ENCODE data around the gene PKD1. TPM values are rescaled to one million over a fixed set of nuclear protein-coding genes. Genes with fewer than 3 reads are reported as not detected.

PKD1 gene
- total RNA-seq, 1 donor from 2014 or later = 183 TPM

DNA sequence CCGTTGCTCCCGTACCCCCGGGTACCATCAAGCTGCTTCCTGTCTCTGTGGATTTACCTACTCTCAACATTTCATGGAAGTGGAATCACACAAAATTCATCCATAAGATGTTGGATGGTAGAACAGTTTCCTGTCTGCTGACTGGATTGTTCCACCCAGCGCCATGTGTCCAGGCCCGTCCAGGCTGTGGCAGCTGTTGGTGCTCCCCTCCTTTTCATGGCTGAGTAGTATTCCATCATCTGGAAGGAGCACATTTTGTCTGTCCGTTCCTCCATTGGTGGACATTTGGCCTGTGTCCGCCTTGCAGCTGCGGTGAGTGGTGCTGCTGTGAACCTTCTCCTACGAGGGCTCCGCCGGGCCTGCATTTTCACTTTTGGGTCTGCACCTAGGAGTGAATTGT is 69.6 kb downstream of the PKD1 start:
- Mint-ChIP-seq H3K9me3 (no peaks in the 10 kb centered on the region), H3K36me3 (peaks cover 26% of the 10 kb centered on the region), H3K4me3 (no peak overlapping the region), H3K4me1 (no peaks in the 10 kb centered on the region), H3K27ac (no peak overlapping the region), H3K27me3 (ENCODE audit: low read depth) (no peaks in the 10 kb centered on the region)
- TF ChIP-seq, protein P1, sequence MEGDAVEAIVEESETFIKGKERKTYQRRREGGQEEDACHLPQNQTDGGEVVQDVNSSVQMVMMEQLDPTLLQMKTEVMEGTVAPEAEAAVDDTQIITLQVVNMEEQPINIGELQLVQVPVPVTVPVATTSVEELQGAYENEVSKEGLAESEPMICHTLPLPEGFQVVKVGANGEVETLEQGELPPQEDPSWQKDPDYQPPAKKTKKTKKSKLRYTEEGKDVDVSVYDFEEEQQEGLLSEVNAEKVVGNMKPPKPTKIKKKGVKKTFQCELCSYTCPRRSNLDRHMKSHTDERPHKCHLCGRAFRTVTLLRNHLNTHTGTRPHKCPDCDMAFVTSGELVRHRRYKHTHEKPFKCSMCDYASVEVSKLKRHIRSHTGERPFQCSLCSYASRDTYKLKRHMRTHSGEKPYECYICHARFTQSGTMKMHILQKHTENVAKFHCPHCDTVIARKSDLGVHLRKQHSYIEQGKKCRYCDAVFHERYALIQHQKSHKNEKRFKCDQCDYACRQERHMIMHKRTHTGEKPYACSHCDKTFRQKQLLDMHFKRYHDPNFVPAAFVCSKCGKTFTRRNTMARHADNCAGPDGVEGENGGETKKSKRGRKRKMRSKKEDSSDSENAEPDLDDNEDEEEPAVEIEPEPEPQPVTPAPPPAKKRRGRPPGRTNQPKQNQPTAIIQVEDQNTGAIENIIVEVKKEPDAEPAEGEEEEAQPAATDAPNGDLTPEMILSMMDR (IDR thresholded peaks at IDR 0.05; ENCODE audit: unreplicated experiment) = no peak
- no peak for DNase-seq (ENCODE audit: low spot score in 2 of 2, unreplicated experiment in 2 of 2)

GRCh38 chr16:2064368-2064945 is 71.2 kb downstream of the PKD1 start:
- Mint-ChIP-seq H3K27ac (no peak overlapping the region), H3K27me3 (ENCODE audit: low read depth) (no peaks in the 10 kb centered on the region)
- DNase-seq (ENCODE audit: low spot score in 2 of 2, unreplicated experiment in 2 of 2) = no peak

DNA sequence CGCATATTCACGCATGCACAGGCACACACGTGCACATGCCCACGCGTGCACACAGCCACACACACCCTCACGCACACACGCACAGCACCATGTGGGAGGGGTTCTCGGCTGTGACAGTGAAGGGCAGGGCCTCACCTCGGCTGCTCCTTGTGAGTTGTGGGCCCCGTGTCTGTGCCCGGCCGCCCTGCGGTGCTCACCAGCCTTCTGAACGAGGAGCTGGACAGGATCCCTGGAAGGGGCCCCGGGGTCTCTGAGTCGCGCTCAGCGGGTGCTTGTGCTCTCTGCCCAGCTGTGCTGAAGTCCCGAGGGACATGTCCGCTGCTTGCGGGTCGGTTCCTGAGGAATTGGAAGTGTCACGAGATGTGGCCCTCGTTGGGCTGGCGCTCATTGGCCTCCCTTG is 71.8 kb downstream of the PKD1 start:
- Mint-ChIP-seq H3K4me3 (no peak overlapping the region), H3K36me3 (peaks cover 19% of the 10 kb centered on the region), H3K27me3 (ENCODE audit: low read depth) (no peaks in the 10 kb centered on the region), H3K27ac (no peak overlapping the region), H3K4me1 (no peaks in the 10 kb centered on the region), H3K9me3 (no peaks in the 10 kb centered on the region)
- TF ChIP-seq, protein P1 (IDR thresholded peaks at IDR 0.05; ENCODE audit: unreplicated experiment) = no peak
- no peak for DNase-seq (ENCODE audit: low spot score in 2 of 2, unreplicated experiment in 2 of 2)

More at GRCh38 chr16:2064368-2064945, 71.2 kb downstream of the PKD1 start:
- TF ChIP-seq, protein P1 (IDR thresholded peaks at IDR 0.05; ENCODE audit: unreplicated experiment) = no peak
- Mint-ChIP-seq H3K9me3 (no peaks in the 10 kb centered on the region), H3K36me3 (peaks cover 21% of the 10 kb centered on the region), H3K4me1 (no peaks in the 10 kb centered on the region), H3K4me3 (no peak overlapping the region)

GRCh38 chr16:2062801-2063200 is 72.9 kb downstream of the PKD1 start:
- Mint-ChIP-seq H3K9me3 (no peaks in the 10 kb centered on the region), H3K4me3 (no peak overlapping the region), H3K27ac (no peak overlapping the region), H3K36me3 (peaks cover 14% of the 10 kb centered on the region), H3K27me3 (ENCODE audit: low read depth) (no peaks in the 10 kb centered on the region), H3K4me1 (no peaks in the 10 kb centered on the region)
- TF ChIP-seq, protein P1 (IDR thresholded peaks at IDR 0.05; ENCODE audit: unreplicated experiment) = no peak
- DNase-seq (ENCODE audit: low spot score in 2 of 2, unreplicated experiment in 2 of 2) = no peak

GRCh38 chr16:2061526-2061925 is 74.2 kb downstream of the PKD1 start:
- no peaks in the 10 kb centered on the region for H3K9me3 Mint-ChIP-seq
- TF ChIP-seq, protein P1 (IDR thresholded peaks at IDR 0.05; ENCODE audit: unreplicated experiment) = no peak
- H3K27me3 Mint-ChIP-seq (ENCODE audit: low read depth) = no peaks in the 10 kb centered on the region
- no peak overlapping the region for H3K4me3 Mint-ChIP-seq
- no peaks in the 10 kb centered on the region for H3K4me1 Mint-ChIP-seq
- DNase-seq (ENCODE audit: low spot score in 2 of 2, unreplicated experiment in 2 of 2) = no peak
- no peak overlapping the region for H3K27ac Mint-ChIP-seq
- peaks cover 12% of the 10 kb centered on the region for H3K36me3 Mint-ChIP-seq

- H3K4me3 Mint-ChIP-seq = no peak overlapping the region
- no peak overlapping the region for H3K27ac Mint-ChIP-seq
- H3K36me3 Mint-ChIP-seq = peaks cover 9% of the 10 kb centered on the region
- TF ChIP-seq, protein P1 (IDR thresholded peaks at IDR 0.05; ENCODE audit: unreplicated experiment) = no peak
- no peak for DNase-seq (ENCODE audit: low spot score in 2 of 2, unreplicated experiment in 2 of 2)
- no peaks in the 10 kb centered on the region for H3K9me3 Mint-ChIP-seq
- no peaks in the 10 kb centered on the region for H3K4me1 Mint-ChIP-seq
- no peaks in the 10 kb centered on the region for H3K27me3 Mint-ChIP-seq (ENCODE audit: low read depth)
Observed at GRCh38 chr16:2061023-2061422, 74.7 kb downstream of the PKD1 start.

Data from mesothelial cell of epicardium (in vitro differentiated cells).